ENCODE measurements around the gene LRRC2. TPM values are rescaled to one million over a fixed set of nuclear protein-coding genes. Genes with fewer than 3 reads are reported as not detected.

The LRRC2 gene
- total and polyA plus RNA-seq, 2 donors (not counting 3 experiments of a cell fraction or from before 2014, with no cell fraction given), result 0.14 to 0.73 TPM

GRCh38 chr3:46544771-46545503, 21.2 kb downstream of the LRRC2 start:
- CTCF ChIA-PET, result interaction anchor here (3.7 kb wide), 1 partner anchor 56 kb away, joined by 16 read pairs; no protein-coding TSS in a partner anchor
- H3K4me2 ChIP-seq (ENCODE audit: insufficient read depth, low read length), result no peak overlapping the region
- no peaks in the 10 kb centered on the region for H4K20me1 ChIP-seq (replicated peaks; ENCODE audit: control insufficient read depth, extremely low read depth, insufficient read depth, low read length)
- H3K4me1 ChIP-seq (ENCODE audit: control insufficient read depth, extremely low read depth, insufficient read depth, low read length), result peaks cover 7% of the 10 kb centered on the region
- POLR2A ChIA-PET, result no interaction called here
- no peak for DNase-seq (ENCODE audit: low read depth, low spot score)
- FAIRE-seq, result no peak
- peaks cover 0 to 4% of the 10 kb centered on the region in 2 experiments for H3K27me3 ChIP-seq (ENCODE audit: control insufficient read depth in 2 of 2, insufficient read depth in 2 of 2, low read length in 2 of 2)
- TF ChIP-seq POLR2AphosphoS5 (IDR thresholded peaks at IDR 0.05; ENCODE audit: insufficient read depth, low read depth, low read length), result no peak
- no peak for TF ChIP-seq GATA2 (IDR thresholded peaks at IDR 0.05; ENCODE audit: insufficient read depth, insufficient read length, low read depth, low read length)
- no peak for TF ChIP-seq EZH2 (IDR thresholded peaks at IDR 0.05; ENCODE audit: borderline replicate concordance, low read depth, low read length, severe bottlenecking)
- no peak for TF ChIP-seq POLR2A (IDR thresholded peaks at IDR 0.05; ENCODE audit: low read depth, low read length)
- no peak for TF ChIP-seq CTCF (IDR thresholded peaks at IDR 0.05; ENCODE audit: extremely low read depth in 1 of 2, insufficient read depth in 1 of 2, low read depth in 1 of 2, low read length in 2 of 2)
- no peak for TF ChIP-seq JUN (IDR thresholded peaks at IDR 0.05; ENCODE audit: borderline replicate concordance, insufficient read depth, insufficient read length, low read depth)
- no peak for TF ChIP-seq MYC (IDR thresholded peaks at IDR 0.05; ENCODE audit: low read depth, low read length)
- no peak for TF ChIP-seq MAX (IDR thresholded peaks at IDR 0.05; ENCODE audit: insufficient read depth, insufficient read length)
- TF ChIP-seq FOS (IDR thresholded peaks at IDR 0.05; ENCODE audit: borderline replicate concordance, insufficient read depth, low read length), result no peak
- no peaks in the 10 kb centered on the region for H3K36me3 ChIP-seq (ENCODE audit: control insufficient read depth in 2 of 2, extremely low read depth in 1 of 2, insufficient read depth in 2 of 2, low read length in 2 of 2)
- H3K9me3 ChIP-seq (replicated peaks; ENCODE audit: control insufficient read depth, insufficient read depth, low read length), result no peaks in the 10 kb centered on the region
- no peaks in the 10 kb centered on the region for H3K79me2 ChIP-seq (ENCODE audit: control insufficient read depth, insufficient read depth, low read length)
- no peaks in the 10 kb centered on the region for H3K9me1 ChIP-seq (replicated peaks; ENCODE audit: control insufficient read depth, extremely low read depth, insufficient read depth, low read length)
- H3K27ac ChIP-seq (ENCODE audit: insufficient read depth, low read depth, low read length), result no peak overlapping the region
- intact Hi-C loops (cut with micrococcal nuclease) (no loop called here), dilution Hi-C loops (cut with MboI; ENCODE audit: extremely low pct_ligation_motif_present, low sequenced_read_pairs) (no loop called here)
- H2AFZ ChIP-seq (ENCODE audit: low read depth, low read length), result no peak overlapping the region
- BruUV-seq (replicated peaks), result no TSS peak
- no peak overlapping the region for H3K4me3 ChIP-seq (replicated peaks in 1 of 3; ENCODE audit: insufficient read depth in 1 of 3, low read depth in 1 of 3, low read length in 3 of 3)
- H3K9ac ChIP-seq (replicated peaks; ENCODE audit: extremely low read depth, insufficient read depth, low read length), result no peak overlapping the region
